ENCODE results near the gene IL23A.

- TF ChIP-seq GATA3 (IDR thresholded peaks at IDR 0.05; ENCODE audit: low read depth, low read length) (no peak), GATA2 (IDR thresholded peaks at IDR 0.05; ENCODE audit: low read depth, low read length) (no peak)
These were observed 36.3 kb downstream of the IL23A start for GRCh38 chr12:56374726-56375597.

All from SH-SY5Y (cell line).